GM12874 (cell line): Measurements from ENCODE around the gene KCNG2.

Source experiments
- TF ChIP-seq, protein P1 (sequence below): IDR thresholded peaks from 2 replicates; pipeline ENCODE4 v1.5.1; 2011; ENCODE audit warnings: low read depth, mild to moderate bottlenecking, control low read depth, low read length, moderate library complexity; ENCODE audit not compliant: insufficient read depth

KCNG2 gene

DNA sequence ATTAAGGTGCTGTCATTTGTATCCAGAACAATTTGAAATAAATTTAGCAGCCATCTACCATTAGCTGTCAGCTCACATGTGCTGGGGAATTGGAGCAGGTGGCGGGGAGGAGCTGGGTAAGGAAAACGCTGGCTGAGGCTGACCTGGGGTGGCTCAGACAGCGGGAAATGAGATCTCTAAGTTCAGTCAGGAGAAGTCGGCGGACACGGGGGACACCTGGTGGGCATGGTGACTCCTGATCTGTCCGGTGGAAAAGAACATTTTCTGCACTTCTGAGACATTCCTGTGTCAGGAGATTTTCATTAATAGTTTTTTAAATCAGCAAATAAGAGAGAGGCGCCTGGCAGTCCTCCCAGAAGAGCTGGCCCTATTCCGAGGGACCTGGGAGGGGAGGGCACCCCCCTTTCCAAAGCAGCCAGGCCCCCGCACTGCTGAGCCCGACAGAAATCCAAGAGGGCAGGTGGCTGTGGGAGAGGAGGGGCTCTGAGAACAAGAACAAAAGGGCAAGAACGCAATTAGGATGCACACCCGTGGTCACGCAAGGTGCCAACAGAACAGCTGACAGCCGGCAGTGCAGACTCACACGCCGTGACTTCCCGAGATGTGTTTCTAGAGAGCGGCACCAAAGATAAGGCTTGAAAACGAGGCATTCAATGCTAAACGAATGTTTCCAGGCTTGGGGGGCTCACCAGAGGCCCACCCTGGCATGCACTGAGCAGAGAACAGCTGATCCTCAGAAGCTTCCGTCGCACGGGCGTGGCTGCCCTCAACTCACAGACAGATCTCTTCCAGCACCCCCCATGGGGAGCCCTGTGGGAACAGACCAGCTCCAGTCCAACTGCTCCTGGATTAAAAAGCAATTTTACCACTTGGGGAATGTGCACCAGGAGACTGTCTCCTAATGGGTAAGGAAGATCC, 127.3 kb downstream of the KCNG2 start:
- TF ChIP-seq, protein P1, sequence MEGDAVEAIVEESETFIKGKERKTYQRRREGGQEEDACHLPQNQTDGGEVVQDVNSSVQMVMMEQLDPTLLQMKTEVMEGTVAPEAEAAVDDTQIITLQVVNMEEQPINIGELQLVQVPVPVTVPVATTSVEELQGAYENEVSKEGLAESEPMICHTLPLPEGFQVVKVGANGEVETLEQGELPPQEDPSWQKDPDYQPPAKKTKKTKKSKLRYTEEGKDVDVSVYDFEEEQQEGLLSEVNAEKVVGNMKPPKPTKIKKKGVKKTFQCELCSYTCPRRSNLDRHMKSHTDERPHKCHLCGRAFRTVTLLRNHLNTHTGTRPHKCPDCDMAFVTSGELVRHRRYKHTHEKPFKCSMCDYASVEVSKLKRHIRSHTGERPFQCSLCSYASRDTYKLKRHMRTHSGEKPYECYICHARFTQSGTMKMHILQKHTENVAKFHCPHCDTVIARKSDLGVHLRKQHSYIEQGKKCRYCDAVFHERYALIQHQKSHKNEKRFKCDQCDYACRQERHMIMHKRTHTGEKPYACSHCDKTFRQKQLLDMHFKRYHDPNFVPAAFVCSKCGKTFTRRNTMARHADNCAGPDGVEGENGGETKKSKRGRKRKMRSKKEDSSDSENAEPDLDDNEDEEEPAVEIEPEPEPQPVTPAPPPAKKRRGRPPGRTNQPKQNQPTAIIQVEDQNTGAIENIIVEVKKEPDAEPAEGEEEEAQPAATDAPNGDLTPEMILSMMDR: no peak

DNA sequence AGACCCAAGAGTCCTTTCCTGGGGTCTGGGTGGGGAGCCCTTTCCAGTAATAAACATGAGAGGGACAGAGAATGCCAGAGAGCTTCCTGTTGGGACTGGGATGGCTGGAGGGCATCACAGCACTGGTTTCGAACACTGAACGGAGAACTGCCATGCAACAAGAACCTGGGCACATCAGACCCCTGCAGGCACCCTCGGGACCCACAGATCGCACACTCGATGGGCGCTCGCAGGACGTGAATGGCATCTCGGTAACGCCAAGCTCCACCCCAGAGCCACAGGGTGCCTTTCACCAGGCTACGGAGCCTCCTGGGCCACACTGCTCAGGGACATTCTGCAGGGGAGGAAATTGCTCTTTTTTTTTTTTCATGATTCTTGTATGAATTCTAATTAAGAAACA, 128.6 kb downstream of the KCNG2 start:
- TF ChIP-seq, protein P1: no peak

DNA sequence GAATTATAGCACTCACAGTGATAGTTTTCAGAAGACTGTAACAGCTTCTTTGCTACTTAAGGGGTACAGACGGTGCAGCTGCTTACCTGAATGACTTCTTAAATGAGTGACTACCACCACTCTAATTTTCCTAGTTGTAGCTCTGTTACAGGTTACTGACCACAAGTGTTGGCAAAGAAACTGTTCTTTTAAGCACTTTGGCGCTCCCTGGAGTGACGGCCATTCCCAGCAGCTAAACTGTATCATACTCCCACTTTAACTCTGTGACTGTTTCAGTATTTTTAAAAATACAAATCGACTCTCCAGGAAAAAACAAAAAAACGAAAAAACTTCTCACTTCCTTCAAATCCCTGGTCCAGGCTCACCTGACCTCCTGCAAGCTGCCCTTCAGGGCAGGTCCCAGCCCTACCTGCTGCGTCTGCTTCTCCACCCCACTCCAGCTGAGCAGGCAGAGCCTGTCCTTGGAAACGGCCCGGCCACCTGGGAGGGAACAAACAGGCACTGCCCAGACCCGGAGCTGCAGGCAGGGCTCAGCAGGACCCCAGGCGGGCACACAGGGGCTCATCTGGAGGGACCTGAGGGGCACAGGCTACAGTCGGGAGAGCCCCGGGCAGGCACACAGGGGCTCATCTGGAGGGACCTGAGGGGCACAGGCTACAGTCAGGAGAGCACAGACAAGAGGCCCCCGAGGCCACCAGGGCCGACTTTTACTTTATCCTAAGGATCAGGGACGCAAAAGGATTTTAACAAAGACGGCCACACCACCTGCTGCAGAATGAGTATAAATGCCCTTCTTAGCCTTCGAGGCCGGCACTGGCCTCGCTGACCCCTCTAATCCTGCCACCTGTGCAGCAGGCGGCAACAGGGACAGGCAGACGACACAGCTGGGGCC, 129.2 kb downstream of the KCNG2 start:
- TF ChIP-seq, protein P1: no peak

DNA sequence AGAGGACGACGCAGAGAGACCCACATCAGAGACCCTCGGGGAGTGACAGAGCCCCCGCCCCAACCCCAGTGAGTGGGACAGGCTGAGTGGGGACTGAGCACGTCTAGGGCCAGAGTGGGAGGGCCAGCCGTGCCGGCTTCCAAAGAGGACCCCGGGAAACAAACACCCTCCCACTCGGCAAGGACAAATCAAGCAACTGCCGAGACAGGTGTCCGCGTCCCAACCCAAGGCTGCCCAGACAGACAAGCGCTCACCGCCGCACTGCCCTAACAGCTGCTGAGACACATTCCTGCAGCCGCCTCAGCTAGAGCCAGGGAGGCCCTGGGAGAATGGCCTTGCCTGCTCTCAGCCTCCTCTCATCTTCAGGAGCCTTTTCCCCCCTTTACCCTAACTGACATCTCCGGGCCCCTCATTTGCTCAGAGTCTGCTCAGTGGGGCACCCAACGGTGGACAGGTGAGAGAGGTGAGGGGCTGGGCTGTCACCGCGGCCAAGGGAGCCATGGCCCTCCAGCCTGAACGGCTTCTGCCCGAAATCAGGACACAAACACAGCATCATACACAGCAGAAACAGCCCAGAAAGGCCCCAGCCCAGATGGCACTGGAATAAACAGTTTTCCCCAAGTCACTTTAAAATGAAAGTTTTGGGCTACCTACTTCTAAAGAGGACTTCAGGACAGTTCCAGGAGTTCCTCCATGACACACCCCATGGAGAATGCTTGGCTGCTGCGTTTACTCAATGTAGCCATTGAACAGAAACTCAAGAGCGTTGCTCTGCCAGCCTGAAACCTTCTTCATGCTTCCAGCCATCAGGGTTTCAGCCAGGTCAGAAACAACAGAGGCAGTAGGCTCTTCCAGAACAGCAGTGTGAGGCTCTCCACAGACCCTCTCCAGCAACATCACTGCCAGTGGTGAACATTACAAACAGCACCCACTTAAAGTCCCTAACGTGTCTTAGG, 130.1 kb downstream of the KCNG2 start:
- TF ChIP-seq, protein P1: no peak

DNA sequence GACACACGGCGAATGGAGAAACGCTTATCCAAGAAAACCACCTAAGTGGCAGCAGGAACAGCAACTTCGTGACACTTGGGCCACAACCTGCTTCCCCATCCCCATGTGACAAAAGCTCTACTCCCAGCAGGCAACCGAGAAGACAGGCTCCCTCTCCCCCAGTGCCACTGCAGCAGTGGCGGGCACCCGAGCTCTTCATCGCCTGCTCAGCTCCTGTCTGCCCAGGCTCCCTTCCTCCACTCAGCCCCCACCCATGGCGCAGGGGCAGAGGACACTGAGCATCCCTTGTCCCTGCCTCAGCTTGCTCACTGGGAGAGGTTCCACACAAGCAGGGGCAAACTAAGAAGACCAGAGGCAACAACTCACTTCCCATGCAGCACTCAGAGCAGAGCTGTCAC, 130.8 kb downstream of the KCNG2 start:
- TF ChIP-seq, protein P1: no peak

DNA sequence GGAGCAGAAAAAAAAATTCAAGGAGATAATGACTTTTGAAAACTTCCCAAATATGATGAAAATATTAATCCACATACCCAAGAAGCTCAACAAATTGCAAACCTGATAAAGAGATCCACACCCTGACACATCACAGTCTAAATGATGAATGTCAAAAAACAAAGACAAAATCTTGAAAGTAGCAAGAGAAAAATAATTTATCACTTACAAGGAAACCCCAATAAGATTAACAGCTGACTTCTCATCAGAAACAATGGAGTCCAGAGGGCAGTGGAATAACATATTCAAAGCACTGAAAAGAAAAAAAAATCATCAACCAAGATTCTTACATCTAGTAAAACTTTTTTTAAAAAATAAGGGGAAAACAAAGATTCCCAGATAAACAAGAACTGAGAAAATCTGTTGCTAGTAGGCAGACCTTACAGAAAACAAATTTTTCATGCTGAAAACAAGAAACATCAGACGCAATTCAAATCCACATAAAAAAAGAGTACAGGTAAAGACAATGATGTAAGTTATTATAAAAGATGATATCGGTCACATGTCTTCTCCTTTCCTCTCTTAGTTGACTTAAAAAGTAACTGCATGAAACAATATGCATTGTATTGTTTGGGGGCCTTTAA, 132.4 kb downstream of the KCNG2 start:
- TF ChIP-seq, protein P1: no peak
